Endometrial microvascular endothelial cells (primary cell): Measurements from ENCODE around the gene POLDIP3. TPM values are rescaled to one million over a fixed set of nuclear protein-coding genes. Genes with fewer than 3 reads are reported as not detected.

Experiments used
- in situ Hi-C: cut with HindIII; loops from 2 replicates; pipeline ENCODE4 v1.10.0; 2017; ENCODE audit warnings: low sequenced_read_pairs, low pct_unique_long_range_greater_than_20kb; ENCODE audit errors: inconsistent ontology term
- total RNA-seq: library from RNA; depleted of rRNA; stranded (reverse); fragments of >200 nt; gene quantifications from one replicate; pipeline ENCODE4 v1.2.3, GENCODE V29; 2015; ENCODE audit errors: inconsistent ontology term

The POLDIP3 gene
- 36.5 TPM for total RNA-seq

- in situ Hi-C loops, result no loop called here
These were observed at the start of gene POLDIP3 for GRCh38 chr22:42614312-42615091. TSS of gene POLDIP3 (minus strand) at chr22:42614883. CDS start at chr22:42614857, 26 bp downstream.

- in situ Hi-C loops, result no loop called here
These were observed 47.5 kb upstream of the POLDIP3 start for GRCh38 chr22:42661985-42662831.

DNA sequence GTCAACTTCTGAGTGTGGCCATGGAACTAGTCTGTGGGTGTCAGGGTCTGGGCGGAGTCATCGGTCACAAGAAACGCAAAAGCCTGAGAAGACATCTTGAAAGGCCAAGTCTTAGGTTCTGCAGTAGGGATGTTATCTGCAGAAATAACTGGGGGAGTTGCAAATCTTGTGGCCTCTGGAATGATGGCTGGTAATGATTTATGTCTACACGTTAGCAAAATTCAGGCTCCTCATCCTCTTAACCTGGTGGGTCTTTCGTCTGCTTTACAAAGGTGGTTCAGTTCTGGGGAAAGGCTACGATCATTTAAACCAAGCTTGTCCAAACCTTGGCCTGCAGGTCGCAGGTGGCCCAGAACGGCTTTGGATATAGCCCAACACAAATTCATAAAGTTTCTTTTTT lies 41.9 kb upstream of the POLDIP3 start:
- in situ Hi-C loops, result no loop called here

DNA sequence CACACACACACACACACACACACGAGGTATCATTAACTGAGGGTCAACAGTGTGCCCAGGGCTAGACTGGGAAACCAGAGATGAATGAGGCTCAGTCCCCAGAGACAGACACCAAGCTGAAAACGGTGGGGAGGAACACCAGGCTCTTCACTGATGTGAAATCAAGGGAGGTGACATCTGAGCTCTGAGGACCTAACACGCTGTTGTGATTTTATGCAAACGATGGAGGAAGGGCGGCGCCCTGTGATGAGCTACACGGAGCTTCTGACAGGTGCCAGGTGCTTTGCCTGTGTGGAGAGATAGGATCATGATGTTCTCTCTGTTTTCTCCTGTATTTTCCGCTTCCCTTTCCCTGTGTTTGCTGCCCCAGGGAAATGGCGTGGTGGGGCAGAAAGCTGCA lies 41.0 kb upstream of the POLDIP3 start:
- in situ Hi-C loops, result no loop called here

DNA sequence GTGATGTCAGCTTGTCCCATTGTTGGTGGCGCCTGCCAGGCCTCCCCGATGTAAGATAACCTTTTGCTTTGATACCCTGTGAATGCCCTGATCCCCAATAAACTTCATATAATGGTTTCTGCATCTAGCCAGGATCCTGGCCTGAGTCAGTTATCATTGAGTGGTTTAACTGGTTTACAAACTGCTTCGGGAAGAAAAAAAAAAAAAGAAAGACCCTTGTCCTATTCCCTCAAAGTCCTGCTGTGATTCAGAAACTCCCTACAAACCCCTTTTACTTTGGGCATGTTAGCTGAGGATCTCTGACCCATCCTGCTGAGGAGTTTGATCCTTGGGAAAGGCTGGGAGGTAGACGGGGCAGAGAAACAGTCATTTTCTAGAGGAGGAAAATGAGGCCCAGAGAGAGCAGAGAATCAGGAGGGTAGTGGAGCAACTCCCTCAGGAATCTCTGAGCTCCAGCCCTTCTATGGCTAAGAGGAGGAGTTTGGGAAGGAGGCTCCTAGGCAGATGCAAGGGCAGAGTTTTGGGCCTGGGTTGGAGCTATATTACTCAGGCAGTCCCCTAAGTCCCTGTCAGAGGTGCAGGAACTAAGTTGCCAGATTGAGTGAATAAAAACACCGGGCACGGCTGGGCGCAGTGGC lies 39.9 kb upstream of the POLDIP3 start:
- in situ Hi-C loops, result no loop called here

DNA sequence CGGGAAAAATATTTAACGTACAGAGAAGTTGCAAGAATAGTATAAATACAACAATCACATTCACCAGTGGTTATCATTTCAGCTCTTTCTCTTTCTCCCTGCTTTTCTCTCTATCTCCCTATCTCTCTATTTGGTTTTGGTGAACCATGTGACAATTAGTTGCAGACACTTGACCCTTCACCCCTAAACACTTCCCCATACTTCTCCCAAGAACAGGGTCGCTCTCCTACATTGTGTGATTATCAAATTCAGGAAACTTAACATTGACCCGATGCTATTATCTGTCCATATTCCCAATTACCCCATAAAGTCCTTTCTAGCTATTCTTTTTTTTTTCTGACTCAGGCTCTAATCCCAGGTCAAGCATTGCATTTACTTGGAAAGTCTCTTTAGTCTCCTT lies 39.3 kb upstream of the POLDIP3 start:
- in situ Hi-C loops, result no loop called here

DNA sequence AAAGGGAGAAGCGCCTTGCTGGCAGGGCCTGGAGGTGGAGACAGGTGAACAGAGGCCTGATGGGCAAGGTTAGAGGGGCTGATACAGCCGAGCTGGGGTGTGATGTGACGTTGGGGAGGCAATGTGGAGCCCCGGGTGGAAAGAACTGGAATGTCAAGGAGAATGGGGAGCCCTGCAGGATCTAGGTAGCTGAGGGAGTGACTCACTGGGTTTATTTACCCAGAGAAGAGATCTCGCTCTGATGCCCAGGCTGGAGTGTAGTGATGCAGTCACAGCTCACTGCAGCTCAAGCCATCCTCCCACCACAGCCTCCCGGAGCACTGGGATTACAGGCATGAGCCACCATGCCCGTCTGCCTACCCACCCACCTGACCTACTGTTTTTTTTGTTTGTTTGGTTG lies 36.5 kb upstream of the POLDIP3 start:
- in situ Hi-C loops, result no loop called here

- in situ Hi-C loops, result no loop called here
These were observed 34.8 kb upstream of the POLDIP3 start, which contains the start of gene CYB5R3 for GRCh38 chr22:42649246-42650099. TSS of gene CYB5R3 (minus strand) at chr22:42649392. CDS start at chr22:42649315, 77 bp downstream.

- in situ Hi-C loops, result no loop called here
These were observed 33.9 kb upstream of the POLDIP3 start for GRCh38 chr22:42648368-42649245.

DNA sequence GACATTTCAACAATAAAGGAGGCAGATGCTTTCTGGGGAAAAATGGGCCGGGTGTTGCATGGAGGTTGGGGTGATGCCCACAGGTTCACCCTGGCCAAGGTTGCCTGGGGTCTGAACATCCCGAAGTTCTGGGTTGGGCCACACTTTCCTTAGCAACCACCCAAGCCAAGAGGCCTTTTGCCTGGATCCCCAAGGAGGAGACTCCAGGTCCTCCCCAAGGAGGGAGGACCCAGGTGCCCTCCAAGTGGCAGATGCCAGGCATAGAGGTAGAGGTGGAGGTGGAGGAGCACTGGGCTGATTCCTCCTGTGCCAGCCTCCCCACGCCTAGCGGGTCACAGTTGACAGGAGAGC lies 33.3 kb upstream of the POLDIP3 start:
- in situ Hi-C loops, result no loop called here

DNA sequence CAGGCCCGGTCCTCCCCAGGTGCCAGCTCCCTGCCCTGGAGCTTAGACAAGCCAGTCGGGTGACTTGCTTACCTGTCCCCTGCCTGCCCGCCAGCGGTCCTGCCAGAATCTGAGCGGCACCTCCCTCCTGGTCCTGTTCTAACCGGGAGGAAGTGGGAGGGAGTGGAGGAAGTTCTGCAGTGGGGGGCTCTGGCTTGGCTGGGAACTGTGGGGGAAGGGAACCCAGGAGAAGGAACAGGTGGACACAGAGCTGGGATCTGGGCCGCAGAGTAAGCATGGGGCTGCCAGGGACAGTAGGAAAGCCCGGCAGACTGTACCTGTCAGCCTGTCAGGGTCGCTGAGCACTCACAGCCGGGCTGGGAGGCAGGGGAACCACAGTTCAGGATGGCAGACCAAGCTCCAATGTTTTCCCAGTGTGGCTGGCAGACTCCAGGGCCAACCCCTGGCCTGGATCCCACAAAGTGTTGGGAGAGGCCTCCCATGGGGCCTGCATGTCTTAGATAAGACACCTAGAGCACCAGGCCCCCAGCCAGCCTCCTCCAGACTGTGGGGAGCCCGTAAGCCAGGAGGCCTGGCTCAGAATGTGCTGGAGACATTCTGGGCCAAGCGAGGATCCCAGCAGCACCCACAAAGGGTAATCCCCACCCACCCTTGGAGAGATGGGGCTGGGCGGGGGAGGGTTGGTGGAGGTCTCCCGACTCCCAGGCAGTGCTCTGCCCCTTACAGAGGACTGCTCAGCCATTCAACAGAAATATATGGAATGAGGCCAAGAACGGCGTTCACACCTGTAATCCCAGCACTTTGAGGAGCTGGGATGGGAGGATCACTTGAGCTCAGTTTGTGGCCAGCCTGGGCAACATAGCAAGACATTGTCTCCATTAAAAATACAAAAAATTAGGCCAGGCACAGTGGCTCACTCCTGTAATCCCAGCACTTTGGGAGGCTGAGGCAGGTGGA lies 32.2 kb upstream of the POLDIP3 start:
- in situ Hi-C loops, result no loop called here

DNA sequence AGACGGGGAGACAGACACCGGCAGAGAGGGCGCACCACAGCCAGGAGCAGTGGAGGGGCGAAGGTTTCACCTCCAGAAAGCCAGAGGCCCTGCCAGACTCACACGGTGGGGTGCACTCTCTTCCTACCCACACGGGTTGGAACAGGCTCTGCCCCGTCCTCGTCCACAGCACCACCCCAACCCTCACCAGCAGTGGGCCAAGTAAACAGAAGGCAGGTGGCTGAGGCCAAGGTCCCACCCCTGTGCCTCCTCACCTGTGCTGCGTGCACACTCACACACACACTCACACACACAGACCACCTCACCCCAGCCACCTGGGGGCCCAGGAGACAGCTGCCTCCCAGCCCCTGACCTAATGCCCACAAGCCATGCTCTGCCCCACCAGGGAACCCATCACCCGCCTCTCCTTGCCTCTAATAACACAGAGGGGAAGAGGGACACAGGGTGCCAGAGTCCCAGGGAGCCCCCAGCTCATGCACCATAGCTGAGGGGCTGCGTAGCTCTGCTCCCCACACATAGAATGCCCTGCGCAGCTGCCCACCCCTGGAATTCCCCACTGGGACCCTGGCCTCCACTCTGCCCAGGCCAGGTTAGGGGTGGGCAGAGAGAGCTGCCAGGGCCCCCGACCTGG lies 31.4 kb upstream of the POLDIP3 start:
- in situ Hi-C loops, result no loop called here

DNA sequence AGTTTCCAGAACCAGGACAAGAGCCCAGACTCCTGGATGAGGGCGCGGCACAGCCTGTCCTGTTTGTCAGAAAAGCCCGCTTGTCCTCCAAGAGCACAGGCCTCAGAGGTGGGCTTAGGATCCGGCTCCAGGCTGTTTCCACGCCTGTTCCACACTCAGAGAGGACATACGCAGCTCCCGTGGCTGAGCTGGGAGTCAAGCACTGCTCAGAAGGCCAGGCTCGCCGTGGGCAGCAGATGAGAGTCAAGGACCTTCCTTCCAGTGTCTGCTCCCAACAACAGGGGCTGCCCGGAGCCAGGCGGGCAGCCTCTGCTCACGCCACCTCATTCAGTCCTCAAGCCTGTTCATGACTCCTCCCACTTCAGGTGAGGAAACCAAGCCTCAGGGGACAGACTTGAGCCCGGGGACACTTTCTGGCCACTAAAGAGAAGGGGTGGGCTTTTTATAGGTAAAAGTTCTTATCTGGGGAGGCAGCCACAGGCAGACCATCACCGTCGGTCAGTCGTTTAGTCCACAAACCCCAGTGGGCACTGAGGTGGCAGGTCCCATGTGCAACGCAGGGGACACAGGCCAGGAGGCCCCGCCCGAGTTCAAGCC lies 30.8 kb upstream of the POLDIP3 start:
- in situ Hi-C loops, result no loop called here

DNA sequence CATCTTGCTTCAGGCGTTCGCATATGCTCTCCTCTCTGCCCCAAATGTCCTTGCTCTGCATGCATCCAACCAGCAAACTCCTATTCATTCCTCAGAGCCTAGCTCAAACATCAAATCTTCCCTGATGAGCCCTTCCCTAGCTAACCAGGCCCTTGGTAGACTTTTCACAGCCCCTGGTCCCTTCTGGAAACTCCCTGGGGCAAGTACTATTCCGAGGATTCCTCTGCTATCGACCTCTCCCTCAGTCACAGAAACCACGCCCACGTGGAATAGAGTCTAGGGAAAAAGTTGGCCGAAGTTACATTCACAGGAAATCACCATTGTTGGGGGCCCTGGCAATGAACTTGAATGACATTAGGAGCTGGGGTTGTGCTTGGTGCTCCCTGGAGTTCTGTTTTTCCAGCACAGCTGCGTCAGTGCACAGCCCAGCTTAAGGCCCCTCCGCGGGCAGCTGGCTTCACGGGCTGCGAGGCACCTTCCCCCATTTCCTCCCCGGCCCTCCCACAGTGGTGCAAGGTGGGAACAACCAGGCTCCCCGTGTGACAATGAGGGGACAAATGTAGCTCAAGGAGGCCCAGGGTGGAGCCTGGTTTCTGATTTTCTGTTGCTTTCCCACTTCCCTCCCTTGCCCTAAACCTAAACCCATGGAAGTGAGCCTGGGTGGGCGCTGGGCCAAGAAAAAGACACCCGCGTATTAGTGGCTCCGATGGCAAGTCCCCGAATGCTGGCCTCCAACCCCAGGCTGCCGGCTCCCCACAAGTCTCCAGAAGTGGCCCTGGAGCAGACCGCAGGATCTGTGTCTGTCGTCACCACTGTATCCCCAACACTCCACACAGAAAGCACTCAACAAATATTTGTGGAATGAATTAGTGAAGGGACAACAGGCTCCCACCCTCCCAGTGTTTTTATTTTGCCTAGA lies 30.0 kb upstream of the POLDIP3 start:
- in situ Hi-C loops, result no loop called here
